Gastrocnemius medialis (tissue), 4 donors: ENCODE results near the gene NAV3.

Experiments
- CTCF ChIP-seq, 5 experiments: fragments of 450-650 bp in 3 of 5; fragments of 200-600 bp in 2 of 5; sonication (generic) in 2 of 5; IDR thresholded peaks in 4 of 5; conservative IDR thresholded peaks in 1 of 5; 1 replicate in 4 of 5; 2 replicates in 1 of 5; pipeline ENCODE4 v1.5.1; 2016 to 2019; ENCODE audit warnings: antibody characterized with exemption in 5 of 5, mild to moderate bottlenecking in 3 of 5, moderate library complexity in 3 of 5
- POLR2A ChIP-seq, 2 donors: fragments of 450-650 bp; IDR thresholded peaks; one replicate each; pipeline ENCODE4 v1.6.1; 2017; ENCODE audit warnings: antibody characterized with exemption in 2 of 2, mild to moderate bottlenecking in 2 of 2, moderate library complexity in 2 of 2

GRCh38 chr12:77940567-77940966 is 109.9 kb downstream of the NAV3 start:
- TF ChIP-seq CTCF (IDR thresholded peaks at IDR 0.05 in 4 of 5, conservative IDR thresholded peaks at IDR 0.05 in 1 of 5) (no peak), POLR2A (IDR thresholded peaks at IDR 0.05) (no peak)
